GM19099 (cell line): ENCODE data around the gene FBLN1.

Source experiments
- POLR2A ChIP-seq: IDR thresholded peaks from 3 replicates; pipeline ENCODE4 v1.6.1; 2011; ENCODE audit warnings: low read depth; ENCODE audit not compliant: insufficient read length; ENCODE audit errors: extremely low read depth

FBLN1 gene

GRCh38 chr22:45529971-45530575, 27.4 kb downstream of the FBLN1 start:
- no peak for TF ChIP-seq POLR2A

- TF ChIP-seq POLR2A, result no peak
Observed at GRCh38 chr22:45531441-45532234, 29.0 kb downstream of the FBLN1 start.

- no peak for TF ChIP-seq POLR2A
Observed at GRCh38 chr22:45532235-45532631, 29.6 kb downstream of the FBLN1 start.

- TF ChIP-seq POLR2A, result no peak
Observed at GRCh38 chr22:45533703-45534102, 31.0 kb downstream of the FBLN1 start.

GRCh38 chr22:45534339-45535192, 31.9 kb downstream of the FBLN1 start:
- no peak for TF ChIP-seq POLR2A

- no peak for TF ChIP-seq POLR2A
Observed at GRCh38 chr22:45535290-45535689, 32.6 kb downstream of the FBLN1 start.

- no peak for TF ChIP-seq POLR2A
Observed at GRCh38 chr22:45537734-45538181, 35.1 kb downstream of the FBLN1 start.

- TF ChIP-seq POLR2A, result no peak
Observed at GRCh38 chr22:45538281-45538680, 35.6 kb downstream of the FBLN1 start.

GRCh38 chr22:45540122-45540521, 37.4 kb downstream of the FBLN1 start:
- no peak for TF ChIP-seq POLR2A

- no peak for TF ChIP-seq POLR2A
Observed at GRCh38 chr22:45541382-45541979, 38.8 kb downstream of the FBLN1 start.

- TF ChIP-seq POLR2A, result no peak
Observed at GRCh38 chr22:45542001-45542520, 39.4 kb downstream of the FBLN1 start.

GRCh38 chr22:45543243-45543642, 40.6 kb downstream of the FBLN1 start:
- TF ChIP-seq POLR2A, result no peak

GRCh38 chr22:45544588-45545170, 42.0 kb downstream of the FBLN1 start:
- TF ChIP-seq POLR2A, result no peak

- TF ChIP-seq POLR2A, result no peak
Observed at GRCh38 chr22:45546333-45547015, 43.8 kb downstream of the FBLN1 start.
